ENCODE results near the gene USP19.

Gene USP19

GRCh38 chr3:49098910-49099630 lies 21.6 kb downstream of the USP19 start:
- no peak for DNase-seq (ENCODE audit: low read depth in 2 of 2)

- DNase-seq (ENCODE audit: low read depth in 2 of 2): no peak
Measured at GRCh38 chr3:49098429-49098828, 22.2 kb downstream of the USP19 start.

GRCh38 chr3:49093853-49094767 lies 26.5 kb downstream of the USP19 start, which contains the start of gene QRICH1:
Gene QRICH1, minus strand, starts transcription at chr3:49094071. Its CDS starts 17,054 bp downstream, at chr3:49077017.
- DNase-seq (ENCODE audit: low read depth in 2 of 2): peak; percentile 87 to 90

GRCh38 chr3:49092938-49093852 lies 27.4 kb downstream of the USP19 start:
- peak; percentile 64 for DNase-seq (ENCODE audit: low read depth in 2 of 2)

GRCh38 chr3:49081429-49081828 lies 39.2 kb downstream of the USP19 start:
- no peak for DNase-seq (ENCODE audit: low read depth in 2 of 2)

- no peak for DNase-seq (ENCODE audit: low read depth in 2 of 2)
Measured at GRCh38 chr3:49079270-49079669, 41.4 kb downstream of the USP19 start.

- no peak for DNase-seq (ENCODE audit: low read depth in 2 of 2)
Measured at GRCh38 chr3:49076646-49077045, 44.0 kb downstream of the USP19 start.

- DNase-seq (ENCODE audit: low read depth in 2 of 2): no peak
Measured at GRCh38 chr3:49076116-49076515, 44.5 kb downstream of the USP19 start.

All from stimulated activated CD8-positive, alpha-beta memory T cell treated with anti-CD3 and anti-CD28 coated beads, Interleukin-7, amount 100 ng/mL, for 1 hour (primary cell).